ENCODE results near the gene ARHGAP27. TPM values are rescaled to one million over a fixed set of nuclear protein-coding genes. Genes with fewer than 3 reads are reported as not detected.
"Not testable (repeated sequence)": the region's sequence is repeated elsewhere in the genome, so short reads cannot be mapped to it uniquely, and the experiment has no call there.

Gene ARHGAP27
- total and polyA plus RNA-seq, 2 experiments from 2014 or later: 21.1 to 27.9 TPM

DNA sequence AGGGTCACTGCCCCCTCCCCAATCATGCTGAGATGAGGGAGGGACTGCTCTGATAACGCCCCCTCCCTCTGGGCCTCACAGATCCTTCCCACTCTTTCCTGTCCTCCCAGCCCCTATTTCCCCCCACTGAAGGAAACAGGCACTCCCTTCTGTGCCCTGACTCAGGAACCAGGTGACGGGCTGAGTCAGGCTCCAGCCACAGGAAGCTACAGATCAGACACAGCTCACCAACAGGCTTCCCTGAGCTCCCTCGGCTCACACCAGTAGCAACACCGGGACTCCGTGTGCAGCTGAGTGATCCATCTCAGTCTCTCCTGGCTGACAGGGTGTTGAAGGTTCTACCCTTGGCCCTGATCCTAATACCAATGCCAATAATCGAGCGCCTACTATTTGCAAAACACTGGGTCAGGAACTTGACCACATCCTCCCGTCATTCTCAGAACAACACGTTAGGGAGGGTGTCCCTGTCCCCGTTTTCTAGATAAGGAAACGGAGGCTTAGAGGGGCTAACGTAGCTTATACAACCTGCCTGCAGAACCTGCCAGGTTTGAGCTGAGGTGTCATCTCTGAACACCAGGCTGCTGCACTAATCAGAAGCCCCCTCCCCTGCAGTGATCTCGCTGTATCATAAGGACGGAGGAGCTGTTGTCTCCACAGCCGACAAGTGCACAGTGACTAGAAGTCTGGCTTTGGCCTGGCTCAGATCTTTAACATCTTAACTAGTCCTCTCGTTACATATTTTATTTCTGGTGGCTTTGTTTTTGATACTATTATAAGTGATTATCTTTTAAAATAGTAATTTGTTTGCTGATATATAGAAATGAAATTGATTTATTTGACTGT is 13.5 kb upstream of the ARHGAP27 start:
- H4K20me1 ChIP-seq (ENCODE audit: insufficient read depth, poor library complexity, severe bottlenecking); H3K36me3 ChIP-seq (replicated peaks; ENCODE audit: insufficient read depth, low read depth); DNase-seq (ENCODE audit: low spot score); H2AFZ ChIP-seq; H3K4me1 ChIP-seq (ENCODE audit: insufficient read depth); H3K27me3 ChIP-seq; H3K4me3 ChIP-seq; H3K9me2 ChIP-seq (replicated peaks; ENCODE audit: insufficient read depth); H3K4me2 ChIP-seq; H3K79me2 ChIP-seq; H3K9me3 ChIP-seq (ENCODE audit: low read depth); H3K27ac ChIP-seq: not testable (repeated sequence)
- WGBS (ENCODE audit: low lambda C conversion rate, missing lambda C conversion rate): 76% methylated on average over 15 of the region's 16 CpGs

DNA sequence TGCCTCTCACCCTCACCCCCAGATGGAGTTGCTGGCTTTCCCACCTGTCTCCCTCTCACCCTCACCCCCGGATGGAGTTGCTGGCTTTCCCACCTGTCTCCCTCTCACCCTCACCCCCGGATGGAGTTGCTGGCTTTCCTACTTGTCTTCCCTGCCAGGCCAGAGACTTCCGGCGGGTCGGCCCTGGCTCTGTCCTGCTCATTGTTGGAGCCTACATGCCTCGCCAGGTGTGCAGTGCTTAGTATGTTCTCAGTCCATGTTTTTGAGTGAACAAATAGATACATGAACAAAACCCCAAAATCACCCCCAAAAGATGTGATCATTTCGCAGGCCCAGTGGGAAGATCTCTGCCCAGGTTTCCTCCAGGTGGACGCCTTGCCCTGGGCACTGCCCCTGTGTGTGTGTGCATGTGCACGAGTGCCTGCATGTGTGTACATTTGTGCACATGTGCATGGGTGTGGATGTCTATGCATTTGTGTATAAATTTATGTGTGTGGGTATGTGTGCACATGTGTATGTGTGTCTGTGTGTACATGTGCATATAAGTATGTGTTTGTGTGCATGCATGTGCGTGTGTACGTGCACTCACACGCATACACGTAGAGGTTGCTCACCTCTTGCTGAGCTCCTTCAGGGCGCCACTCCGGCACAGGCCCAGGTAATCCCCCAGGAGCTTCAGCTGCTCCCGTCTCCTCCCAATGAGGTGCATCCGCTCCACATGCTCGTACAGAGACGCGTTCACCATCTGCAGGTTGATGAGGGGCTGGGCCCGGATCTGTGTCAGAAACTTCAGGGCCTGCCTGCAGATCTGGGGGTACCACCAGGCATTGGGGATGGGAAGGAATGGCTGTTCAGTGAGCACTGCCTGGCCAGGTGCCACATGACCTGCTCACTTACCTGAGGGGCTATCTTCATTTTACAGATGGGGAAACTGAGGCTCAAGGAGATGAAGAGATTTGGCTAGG is 12.5 kb upstream of the ARHGAP27 start:
- H2AFZ ChIP-seq; H3K9me3 ChIP-seq (ENCODE audit: low read depth); H3K9me2 ChIP-seq (replicated peaks; ENCODE audit: insufficient read depth); H3K27me3 ChIP-seq; H3K4me2 ChIP-seq; H3K4me1 ChIP-seq (ENCODE audit: insufficient read depth); H4K20me1 ChIP-seq (ENCODE audit: insufficient read depth, poor library complexity, severe bottlenecking); DNase-seq (ENCODE audit: low spot score); H3K4me3 ChIP-seq; H3K79me2 ChIP-seq; H3K27ac ChIP-seq; H3K36me3 ChIP-seq (replicated peaks; ENCODE audit: insufficient read depth, low read depth): not testable (repeated sequence)
- 95% methylated on average over 21 of the region's 21 CpGs for WGBS (ENCODE audit: low lambda C conversion rate, missing lambda C conversion rate)

DNA sequence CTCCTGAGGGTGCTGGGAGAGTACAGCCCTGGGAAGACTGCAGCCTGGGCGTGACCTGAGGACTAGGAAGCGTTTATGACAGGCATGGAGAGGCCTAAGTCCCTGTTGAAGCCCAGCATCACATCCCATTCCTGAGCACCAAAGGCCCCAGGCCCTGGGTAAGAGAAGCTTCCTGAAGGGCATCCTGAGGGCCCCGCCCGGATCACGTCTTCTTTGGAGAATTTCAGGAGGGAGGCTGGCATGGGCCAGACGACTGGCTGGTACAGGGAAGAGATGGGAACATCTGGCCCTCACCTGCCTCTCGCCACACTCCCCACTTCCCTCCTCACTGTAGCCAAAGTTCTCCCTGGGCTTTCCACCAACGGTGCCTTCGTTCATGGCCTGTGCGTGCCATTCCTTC is 11.6 kb upstream of the ARHGAP27 start:
- H2AFZ ChIP-seq; H3K27ac ChIP-seq; H3K4me2 ChIP-seq; H3K4me3 ChIP-seq; H3K36me3 ChIP-seq (replicated peaks; ENCODE audit: insufficient read depth, low read depth); H3K9me3 ChIP-seq (ENCODE audit: low read depth); H4K20me1 ChIP-seq (ENCODE audit: insufficient read depth, poor library complexity, severe bottlenecking); H3K9me2 ChIP-seq (replicated peaks; ENCODE audit: insufficient read depth); DNase-seq (ENCODE audit: low spot score); H3K79me2 ChIP-seq; H3K4me1 ChIP-seq (ENCODE audit: insufficient read depth); H3K27me3 ChIP-seq: not testable (repeated sequence)
- 95% methylated on average over 10 of the region's 10 CpGs for WGBS (ENCODE audit: low lambda C conversion rate, missing lambda C conversion rate)

DNA sequence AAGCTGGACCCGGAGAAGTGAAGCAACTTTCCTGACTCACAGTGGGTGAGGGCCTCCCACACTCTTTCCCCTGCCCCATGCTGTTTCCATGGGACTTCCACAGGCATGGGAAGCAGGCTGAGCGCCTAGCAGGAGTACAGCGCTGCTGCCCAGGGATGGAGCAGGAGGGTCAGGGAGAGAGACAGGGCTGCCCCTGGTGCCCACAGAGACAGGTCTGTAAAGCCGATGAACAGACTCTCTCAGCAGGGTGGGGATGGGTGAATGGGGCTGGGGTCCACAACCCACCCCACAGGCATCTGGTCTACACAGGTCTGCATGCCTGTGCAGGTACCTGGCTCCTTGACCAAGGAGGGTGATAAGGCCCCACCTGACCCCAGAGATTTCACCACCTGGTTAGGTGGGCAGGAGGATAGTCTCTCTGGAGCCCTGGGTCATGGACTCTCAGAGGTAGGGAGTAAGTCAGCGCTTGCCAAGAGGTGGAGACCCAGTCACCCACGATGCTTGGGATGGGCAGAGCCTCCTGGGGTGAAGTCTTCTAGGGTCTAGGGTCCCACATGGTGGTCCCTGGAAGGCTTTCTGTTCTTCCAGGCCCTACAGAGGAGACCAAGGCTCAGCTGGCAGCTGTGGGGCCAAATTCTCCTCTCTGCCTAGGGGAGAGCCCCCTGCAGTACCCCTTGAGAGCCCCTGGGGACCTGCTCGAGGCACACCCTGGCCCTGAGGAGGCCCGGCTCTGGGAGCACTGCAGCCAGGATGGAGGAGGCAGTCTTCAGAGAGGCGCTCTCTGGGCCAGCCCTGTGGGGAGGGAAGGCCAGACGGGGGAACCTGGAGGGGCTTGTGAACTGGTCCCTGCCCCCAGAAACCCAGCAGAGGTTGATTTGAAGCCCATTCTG is 10.9 kb upstream of the ARHGAP27 start:
- not testable (repeated sequence) for H3K4me3 ChIP-seq; H3K9me3 ChIP-seq (ENCODE audit: low read depth); H3K27ac ChIP-seq; H3K4me2 ChIP-seq; H3K36me3 ChIP-seq (replicated peaks; ENCODE audit: insufficient read depth, low read depth); H2AFZ ChIP-seq; H3K27me3 ChIP-seq; H3K4me1 ChIP-seq (ENCODE audit: insufficient read depth); H4K20me1 ChIP-seq (ENCODE audit: insufficient read depth, poor library complexity, severe bottlenecking); H3K79me2 ChIP-seq; H3K9me2 ChIP-seq (replicated peaks; ENCODE audit: insufficient read depth); DNase-seq (ENCODE audit: low spot score)
- WGBS (ENCODE audit: low lambda C conversion rate, missing lambda C conversion rate): 95% methylated on average over 8 of the region's 10 CpGs

DNA sequence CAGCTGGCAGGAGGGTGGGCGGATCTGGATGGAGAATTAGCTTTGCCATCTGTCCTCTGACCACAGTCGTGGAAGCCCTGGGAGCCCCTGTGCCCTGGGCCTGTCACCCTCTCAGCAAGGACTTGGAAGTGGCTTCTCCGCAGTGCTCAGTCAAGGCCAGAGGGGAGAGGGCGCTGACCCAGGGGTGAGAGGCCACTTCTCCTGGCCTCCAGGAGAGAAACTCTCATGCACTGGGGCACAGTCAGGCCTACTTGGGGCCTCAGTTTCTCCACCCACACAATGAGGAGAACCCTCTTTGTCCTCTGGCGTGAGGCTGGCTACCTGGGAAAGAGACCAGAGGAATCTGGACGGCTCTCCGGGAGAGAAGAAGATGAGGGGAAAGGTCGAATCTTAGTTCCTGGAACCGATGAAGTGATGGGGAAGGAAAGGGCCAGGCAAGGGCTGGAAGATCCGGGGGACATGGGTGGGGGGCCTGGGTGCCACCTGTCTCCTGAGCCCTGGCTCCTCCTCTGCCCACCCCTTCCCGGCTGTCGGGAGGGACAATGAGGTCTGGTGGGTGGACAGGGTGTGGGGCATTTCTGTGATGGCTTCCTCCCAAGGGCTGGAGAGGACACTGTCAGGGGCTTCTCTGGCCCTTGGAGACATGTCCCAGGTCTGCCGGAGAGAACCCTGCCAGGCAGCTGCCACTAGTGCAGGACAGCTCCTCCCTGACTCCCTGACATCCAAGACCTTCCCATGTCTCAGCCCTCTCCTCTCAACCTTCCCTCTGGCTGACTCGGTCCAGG is 9.0 kb upstream of the ARHGAP27 start:
- WGBS (ENCODE audit: low lambda C conversion rate, missing lambda C conversion rate): 88% methylated on average over 14 of the region's 14 CpGs
- no peaks in the 10 kb centered on the region for H3K36me3 ChIP-seq (replicated peaks; ENCODE audit: insufficient read depth, low read depth)
- TF ChIP-seq, protein P1, sequence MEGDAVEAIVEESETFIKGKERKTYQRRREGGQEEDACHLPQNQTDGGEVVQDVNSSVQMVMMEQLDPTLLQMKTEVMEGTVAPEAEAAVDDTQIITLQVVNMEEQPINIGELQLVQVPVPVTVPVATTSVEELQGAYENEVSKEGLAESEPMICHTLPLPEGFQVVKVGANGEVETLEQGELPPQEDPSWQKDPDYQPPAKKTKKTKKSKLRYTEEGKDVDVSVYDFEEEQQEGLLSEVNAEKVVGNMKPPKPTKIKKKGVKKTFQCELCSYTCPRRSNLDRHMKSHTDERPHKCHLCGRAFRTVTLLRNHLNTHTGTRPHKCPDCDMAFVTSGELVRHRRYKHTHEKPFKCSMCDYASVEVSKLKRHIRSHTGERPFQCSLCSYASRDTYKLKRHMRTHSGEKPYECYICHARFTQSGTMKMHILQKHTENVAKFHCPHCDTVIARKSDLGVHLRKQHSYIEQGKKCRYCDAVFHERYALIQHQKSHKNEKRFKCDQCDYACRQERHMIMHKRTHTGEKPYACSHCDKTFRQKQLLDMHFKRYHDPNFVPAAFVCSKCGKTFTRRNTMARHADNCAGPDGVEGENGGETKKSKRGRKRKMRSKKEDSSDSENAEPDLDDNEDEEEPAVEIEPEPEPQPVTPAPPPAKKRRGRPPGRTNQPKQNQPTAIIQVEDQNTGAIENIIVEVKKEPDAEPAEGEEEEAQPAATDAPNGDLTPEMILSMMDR (IDR thresholded peaks at IDR 0.05; ENCODE audit: poor library complexity): no peak
- no peak for TF ChIP-seq EZH2phosphoT487 (IDR thresholded peaks at IDR 0.05; ENCODE audit: low read depth, severe bottlenecking, unreplicated experiment)
- TF ChIP-seq EZH2 (IDR thresholded peaks at IDR 0.05; ENCODE audit: borderline replicate concordance): no peak

DNA sequence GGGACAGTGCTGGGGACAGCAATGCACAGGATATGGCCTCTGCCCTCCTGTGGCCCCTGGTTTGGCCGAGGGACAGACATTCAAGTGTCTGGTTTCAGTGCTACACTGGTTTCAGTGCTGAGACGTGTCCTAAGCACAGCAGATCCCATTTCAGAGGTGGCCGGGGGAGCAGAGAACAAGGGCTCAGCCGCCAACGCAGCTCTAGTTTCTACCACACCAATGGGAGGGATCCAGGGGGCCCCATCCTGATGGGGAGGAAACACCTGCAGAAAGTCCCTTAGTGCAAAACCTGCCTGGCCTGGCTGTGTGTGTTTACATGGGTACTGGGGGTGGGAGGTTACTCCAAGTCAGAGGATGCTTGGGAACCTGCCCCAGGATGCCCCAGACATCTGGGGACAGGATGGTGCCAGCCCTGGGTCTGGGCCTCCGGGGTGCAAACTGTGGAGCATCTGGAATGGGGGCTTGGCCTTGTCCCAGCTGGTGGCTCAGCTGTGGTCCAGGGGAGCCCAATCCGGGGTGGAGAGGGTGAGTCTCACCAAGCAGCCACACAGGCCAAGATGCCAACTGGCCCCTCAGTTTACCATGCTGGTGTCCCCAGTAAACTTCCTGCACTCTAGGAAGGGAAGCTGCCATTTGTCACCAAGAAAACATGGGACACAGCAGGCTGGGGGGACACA is 8.3 kb upstream of the ARHGAP27 start:
- H4K20me1 ChIP-seq (ENCODE audit: insufficient read depth, poor library complexity, severe bottlenecking); DNase-seq (ENCODE audit: low spot score); H3K9me2 ChIP-seq (replicated peaks; ENCODE audit: insufficient read depth); H3K4me1 ChIP-seq (ENCODE audit: insufficient read depth); H3K9me3 ChIP-seq (ENCODE audit: low read depth); H3K36me3 ChIP-seq (replicated peaks; ENCODE audit: insufficient read depth, low read depth); H3K27me3 ChIP-seq; H3K79me2 ChIP-seq; H2AFZ ChIP-seq; H3K4me2 ChIP-seq; H3K4me3 ChIP-seq; H3K27ac ChIP-seq: not testable (repeated sequence)
- WGBS (ENCODE audit: low lambda C conversion rate, missing lambda C conversion rate): 93% methylated on average over 7 of the region's 7 CpGs

More for the DNA sequence above, 9.0 kb upstream of the ARHGAP27 start:
- no peaks in the 10 kb centered on the region for H3K9me3 ChIP-seq (ENCODE audit: low read depth)
- no peak overlapping the region for H3K4me3 ChIP-seq
- no peaks in the 10 kb centered on the region for H4K20me1 ChIP-seq (ENCODE audit: insufficient read depth, poor library complexity, severe bottlenecking)
- no peaks in the 10 kb centered on the region for H3K4me1 ChIP-seq (ENCODE audit: insufficient read depth)
- H3K79me2 ChIP-seq: no peaks in the 10 kb centered on the region
- DNase-seq (ENCODE audit: low spot score): no peak
- no peaks in the 10 kb centered on the region for H3K9me2 ChIP-seq (replicated peaks; ENCODE audit: insufficient read depth)
- no peak overlapping the region for H3K4me2 ChIP-seq
- no peak overlapping the region for H2AFZ ChIP-seq
- no peak overlapping the region for H3K27ac ChIP-seq
- no peaks in the 10 kb centered on the region for H3K27me3 ChIP-seq

All from hepatocyte (in vitro differentiated cells).